ENCODE measurements around the gene FBXL20.
"Not testable (repeated sequence)": the region's sequence is repeated elsewhere in the genome, so short reads cannot be mapped to it uniquely, and the experiment has no call there.

Gene FBXL20

GRCh38 chr17:39380144-39380543 lies 21.3 kb downstream of the FBXL20 start:
- DNase-seq: no peak

- no peak for DNase-seq
Measured at GRCh38 chr17:39376434-39376833, 25.0 kb downstream of the FBXL20 start.

- DNase-seq: not testable (repeated sequence)
Measured at GRCh38 chr17:39367805-39368204, 33.6 kb downstream of the FBXL20 start.

GRCh38 chr17:39365872-39366271 lies 35.6 kb downstream of the FBXL20 start:
- DNase-seq: no peak

GRCh38 chr17:39365242-39365641 lies 36.2 kb downstream of the FBXL20 start:
- DNase-seq: no peak

- no peak for DNase-seq
Measured at GRCh38 chr17:39364236-39365025, 37.0 kb downstream of the FBXL20 start.

GRCh38 chr17:39361064-39361463 lies 40.4 kb downstream of the FBXL20 start:
- no peak for DNase-seq

- DNase-seq: no peak
Measured at GRCh38 chr17:39360537-39360936, 40.9 kb downstream of the FBXL20 start.

GRCh38 chr17:39359994-39360393 lies 41.4 kb downstream of the FBXL20 start:
- DNase-seq: no peak

GRCh38 chr17:39357986-39358385 lies 43.4 kb downstream of the FBXL20 start:
- no peak for DNase-seq

GRCh38 chr17:39357488-39357887 lies 43.9 kb downstream of the FBXL20 start:
- no peak for DNase-seq

- DNase-seq: no peak
Measured at GRCh38 chr17:39352986-39353385, 48.4 kb downstream of the FBXL20 start.

- DNase-seq: no peak
Measured at GRCh38 chr17:39352511-39352910, 48.9 kb downstream of the FBXL20 start.

- no peak for DNase-seq
Measured at GRCh38 chr17:39351508-39351907, 49.9 kb downstream of the FBXL20 start.

- DNase-seq: no peak
Measured at GRCh38 chr17:39349246-39349645, 52.2 kb downstream of the FBXL20 start.

GRCh38 chr17:39346863-39347262 lies 54.6 kb downstream of the FBXL20 start:
- not testable (repeated sequence) for DNase-seq

GRCh38 chr17:39341541-39341940 lies 59.9 kb downstream of the FBXL20 start:
- DNase-seq: no peak

- no peak for DNase-seq
Measured at GRCh38 chr17:39340731-39341130, 60.7 kb downstream of the FBXL20 start.

GRCh38 chr17:39339272-39339671 lies 62.2 kb downstream of the FBXL20 start:
- no peak for DNase-seq

GRCh38 chr17:39337649-39338048 lies 63.8 kb downstream of the FBXL20 start:
- DNase-seq: not testable (repeated sequence)

GRCh38 chr17:39335704-39336223 lies 65.7 kb downstream of the FBXL20 start:
- no peak for DNase-seq

- not testable (repeated sequence) for DNase-seq
Measured at GRCh38 chr17:39334008-39334744, 67.2 kb downstream of the FBXL20 start.

- DNase-seq: no peak
Measured at GRCh38 chr17:39332092-39332491, 69.3 kb downstream of the FBXL20 start.

- no peak for DNase-seq
Measured at GRCh38 chr17:39328815-39329214, 72.6 kb downstream of the FBXL20 start.
